ENCODE results near the gene UBFD1.

GRCh38 chr16:23570992-23571632 lies 13.6 kb downstream of the UBFD1 start:
- no peak for TF ChIP-seq CTCF (IDR thresholded peaks at IDR 0.05)
- TF ChIP-seq POLR2A (IDR thresholded peaks at IDR 0.05): no peak
